Thyroid gland (tissue), 4 donors: Measurements from ENCODE around the gene SLC13A4. TPM values are rescaled to one million over a fixed set of nuclear protein-coding genes. Genes with fewer than 3 reads are reported as not detected.
A peak's percentile ranks its signal among the peaks of the same experiment; 100 is the strongest.

Experiments used
- DNase-seq, 2 donors: peaks; one replicate each; pipeline ENCODE4 v3.0.0-alpha.2; 2019
- H3K27ac ChIP-seq, 3 donors: fragments of 200-600 bp; sonication (generic); 1 replicate in 2 of 3; 2 replicates in 1 of 3; pipeline ENCODE4 v1.5.1; 2016 to 2019; ENCODE audit warnings: mild to moderate bottlenecking in 1 of 3, moderate library complexity in 1 of 3
- H3K27me3 ChIP-seq: fragments of 200-600 bp; sonication (generic); one replicate; pipeline ENCODE4 v1.5.1; 2019
- H3K36me3 ChIP-seq, 2 donors: fragments of 200-600 bp; sonication (generic); one replicate each; pipeline ENCODE4 v1.5.1; 2016 to 2019
- H3K4me1 ChIP-seq, 2 donors: fragments of 200-600 bp; sonication (generic); one replicate each; pipeline ENCODE4 v1.5.1; 2017 to 2019
- H3K4me3 ChIP-seq, 3 donors: fragments of 200-600 bp; sonication (generic); replicated peaks in 1 of 3; 1 replicate in 2 of 3; 2 replicates in 1 of 3; pipeline ENCODE4 v1.5.1; 2016; ENCODE audit warnings: mild to moderate bottlenecking in 1 of 3
- H3K9me3 ChIP-seq: fragments of 200-600 bp; sonication (generic); one replicate; pipeline ENCODE4 v1.5.1; 2017
- POLR2A ChIP-seq, 2 donors: fragments of 450-650 bp; IDR thresholded peaks; one replicate each; pipeline ENCODE4 v1.6.1; 2017; ENCODE audit warnings: antibody characterized with exemption in 2 of 2, mild to moderate bottlenecking in 2 of 2, moderate library complexity in 1 of 2
- WGBS, 2 donors: methylation state at CpG; one replicate each; pipeline ENCODE4 v1.1.5; 2017; 5-methylcytosine and 5-hydroxymethylcytosine counted together
- intact Hi-C: fragments of 100-400 bp; cut with DNase I; formaldehyde crosslinking; loops from one replicate; pipeline ENCODE4 v1.15.1; 2023
- total RNA-seq, 4 donors: library from RNA; depleted of rRNA; stranded (reverse); fragments of >200 nt; gene quantifications; one replicate each; pipeline ENCODE4 v1.2.3, GENCODE V29; 2016
- TF ChIP-seq, protein P1 (sequence below), 6 experiments: fragments of 200-600 bp in 3 of 6; fragments of 450-650 bp in 3 of 6; sonication (generic) in 3 of 6; IDR thresholded peaks; one replicate each; pipeline ENCODE4 v1.5.1; 2016 to 2019; ENCODE audit warnings: antibody characterized with exemption in 6 of 6, mild to moderate bottlenecking in 2 of 6, inconsistent platforms in 1 of 6, moderate library complexity in 1 of 6

SLC13A4 gene
- total RNA-seq, 4 donors from 2014 or later, result 0.20 TPM; not detected in 3

DNA sequence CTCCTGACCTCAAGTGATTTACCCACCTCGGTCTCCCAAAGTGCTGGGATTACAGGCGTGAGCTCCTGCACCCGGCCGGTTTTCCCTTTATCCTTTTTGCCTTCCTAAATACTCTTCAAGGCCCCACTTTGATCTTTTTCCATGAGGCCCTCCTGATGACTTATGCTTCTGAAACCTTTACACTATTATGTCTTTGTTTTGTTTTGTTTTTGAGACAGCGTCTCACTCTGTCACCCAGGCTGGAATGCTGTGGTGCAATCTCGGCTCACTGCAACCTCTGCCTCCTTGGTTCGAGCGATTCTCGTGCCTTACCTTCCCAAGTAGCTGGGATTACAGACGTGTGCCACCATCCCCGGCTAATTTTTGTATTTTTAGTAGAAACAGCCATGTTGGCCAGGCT is 61.8 kb downstream of the SLC13A4 start:
- DNase-seq, result no peak
- H3K4me3 ChIP-seq, result no peak overlapping the region
- H3K27me3 ChIP-seq, result no peaks in the 10 kb centered on the region
- H3K36me3 ChIP-seq, result no peaks in the 10 kb centered on the region
- WGBS, 2 donors, result 92 to 94% methylated on average over 11 of the region's 11 CpGs
- no peaks in the 10 kb centered on the region for H3K9me3 ChIP-seq
- peaks cover 9 to 17% of the 10 kb centered on the region in 2 donors for H3K4me1 ChIP-seq
- H3K27ac ChIP-seq, result no peak overlapping the region
- intact Hi-C loops, result loop anchor here (10.0 kb wide), 1 partner anchor 309 kb away; the partner anchor contains the start of gene MTPN
- TF ChIP-seq, protein P1, sequence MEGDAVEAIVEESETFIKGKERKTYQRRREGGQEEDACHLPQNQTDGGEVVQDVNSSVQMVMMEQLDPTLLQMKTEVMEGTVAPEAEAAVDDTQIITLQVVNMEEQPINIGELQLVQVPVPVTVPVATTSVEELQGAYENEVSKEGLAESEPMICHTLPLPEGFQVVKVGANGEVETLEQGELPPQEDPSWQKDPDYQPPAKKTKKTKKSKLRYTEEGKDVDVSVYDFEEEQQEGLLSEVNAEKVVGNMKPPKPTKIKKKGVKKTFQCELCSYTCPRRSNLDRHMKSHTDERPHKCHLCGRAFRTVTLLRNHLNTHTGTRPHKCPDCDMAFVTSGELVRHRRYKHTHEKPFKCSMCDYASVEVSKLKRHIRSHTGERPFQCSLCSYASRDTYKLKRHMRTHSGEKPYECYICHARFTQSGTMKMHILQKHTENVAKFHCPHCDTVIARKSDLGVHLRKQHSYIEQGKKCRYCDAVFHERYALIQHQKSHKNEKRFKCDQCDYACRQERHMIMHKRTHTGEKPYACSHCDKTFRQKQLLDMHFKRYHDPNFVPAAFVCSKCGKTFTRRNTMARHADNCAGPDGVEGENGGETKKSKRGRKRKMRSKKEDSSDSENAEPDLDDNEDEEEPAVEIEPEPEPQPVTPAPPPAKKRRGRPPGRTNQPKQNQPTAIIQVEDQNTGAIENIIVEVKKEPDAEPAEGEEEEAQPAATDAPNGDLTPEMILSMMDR (IDR thresholded peaks at IDR 0.05), result no peak

DNA sequence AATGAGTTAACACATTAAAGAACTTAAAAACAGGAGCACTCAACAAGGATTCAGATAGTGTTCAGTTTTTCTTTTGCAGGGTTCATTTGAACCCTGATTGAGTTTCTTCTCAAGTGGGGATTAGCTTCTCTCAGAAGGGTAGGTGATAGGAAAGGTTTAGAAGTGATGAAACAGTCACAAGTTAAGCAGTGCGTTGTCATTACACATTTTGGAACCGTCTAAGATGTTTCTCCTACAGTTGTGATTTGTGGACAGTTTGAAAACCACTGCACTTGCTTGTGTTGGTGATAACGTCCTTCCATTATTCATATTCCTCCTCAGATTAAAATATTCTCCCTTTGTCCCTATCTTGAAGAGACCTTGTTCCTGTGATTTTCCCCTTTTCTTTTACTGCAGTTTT is 62.9 kb downstream of the SLC13A4 start:
- H3K4me1 ChIP-seq, result peaks cover 9 to 17% of the 10 kb centered on the region in 2 donors
- TF ChIP-seq, protein P1 (IDR thresholded peaks at IDR 0.05), result no peak
- TF ChIP-seq POLR2A (IDR thresholded peaks at IDR 0.05), result no peak

DNA sequence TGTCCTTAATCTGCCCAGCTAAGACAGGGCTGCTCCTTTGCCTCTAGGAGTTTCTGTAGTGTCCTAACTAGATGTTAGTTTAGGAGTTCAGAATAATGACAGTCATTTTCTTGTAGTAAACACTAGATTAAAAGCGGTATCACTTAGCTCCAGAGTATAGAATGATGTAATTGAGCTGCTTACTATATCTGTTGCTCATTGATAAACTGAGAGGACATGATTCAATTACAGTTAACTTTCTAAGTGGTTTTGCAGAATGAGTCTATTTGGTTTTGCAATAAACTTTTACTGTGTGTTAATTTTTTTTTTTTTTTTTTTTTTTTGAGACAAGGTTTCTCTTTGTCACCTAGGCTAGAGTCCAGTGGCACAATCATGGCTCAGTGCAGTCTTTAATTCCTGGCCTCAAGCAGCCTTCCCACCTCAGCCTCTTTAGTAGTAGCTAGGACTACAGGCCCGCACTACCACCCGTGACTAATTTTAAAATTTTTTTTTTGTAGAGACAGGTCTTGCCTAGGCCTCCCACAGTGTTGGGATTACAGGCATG is 63.9 kb downstream of the SLC13A4 start:
- intact Hi-C loops, result loop anchor here (10.0 kb wide), 1 partner anchor 311 kb away; the partner anchor contains the start of gene MTPN
- no peak overlapping the region for H3K4me3 ChIP-seq
- no peak for TF ChIP-seq POLR2A (IDR thresholded peaks at IDR 0.05)
- TF ChIP-seq, protein P1 (IDR thresholded peaks at IDR 0.05), result no peak
- H3K9me3 ChIP-seq, result no peaks in the 10 kb centered on the region
- H3K4me1 ChIP-seq, result peaks cover 9 to 17% of the 10 kb centered on the region in 2 donors
- no peaks in the 10 kb centered on the region for H3K36me3 ChIP-seq
- H3K27me3 ChIP-seq, result no peaks in the 10 kb centered on the region
- 85 to 88% methylated on average over 3 of the region's 3 CpGs for WGBS, 2 donors
- H3K27ac ChIP-seq, result peak overlapping the region in 1 of 3 donors; percentile 14
- DNase-seq, result no peak

More for the DNA sequence above, 62.9 kb downstream of the SLC13A4 start:
- 69 to 77% methylated on average over 3 of the region's 3 CpGs for WGBS, 2 donors
- Histone ChIP-seq H3K9me3 (no peaks in the 10 kb centered on the region), H3K27me3 (no peaks in the 10 kb centered on the region), H3K36me3 (no peaks in the 10 kb centered on the region), H3K4me3 (no peak overlapping the region), H3K27ac (no peak overlapping the region)
- DNase-seq, result no peak
- intact Hi-C loops, result loop anchor here (10.0 kb wide), 1 partner anchor 310 kb away; the partner anchor contains the start of gene MTPN

DNA sequence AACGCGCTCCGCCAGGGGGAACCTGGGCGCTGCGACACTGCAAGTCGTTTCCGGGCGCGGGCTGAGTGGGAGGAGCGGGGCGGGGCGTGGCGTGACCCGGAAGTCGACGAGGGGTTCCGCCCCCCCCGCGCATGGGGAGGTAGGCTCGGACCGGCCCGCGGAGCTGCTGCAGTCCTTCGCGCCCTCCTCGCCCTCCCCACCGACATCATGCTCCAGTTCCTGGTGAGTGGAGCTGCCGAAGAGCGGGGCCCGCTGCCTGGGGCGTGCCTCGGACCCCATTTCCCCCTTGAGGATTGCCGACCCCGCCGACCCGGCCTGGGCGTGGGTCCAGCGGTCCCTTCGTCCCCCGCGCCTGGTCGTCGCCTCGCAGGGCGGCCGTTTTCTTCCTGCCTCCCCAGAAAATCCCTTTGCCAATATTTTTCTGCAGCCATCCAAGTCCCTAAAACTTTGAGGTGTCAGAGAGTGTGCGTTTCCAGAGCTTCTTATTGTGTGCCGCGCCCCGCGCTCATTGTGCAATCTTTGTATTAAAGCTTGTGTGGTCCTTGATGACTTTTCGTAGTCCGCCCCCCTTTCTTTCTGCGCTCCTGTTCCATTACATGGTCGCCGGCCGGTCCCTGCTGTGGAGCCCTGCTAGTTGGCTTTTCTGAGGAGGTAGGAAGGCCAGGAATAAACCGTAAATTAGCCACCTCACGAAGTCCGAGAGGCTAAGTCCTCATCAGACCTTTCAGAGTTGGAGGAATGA is 65.4 kb downstream of the SLC13A4 start, which contains the start of gene STMP1:
TSS of gene STMP1 (plus strand) at position 142 of the 742 bp plus-strand sequence.
- TF ChIP-seq, protein P1 (IDR thresholded peaks at IDR 0.05), result peak in 4 of 6 experiments; percentile 75 to 95 (median 90)
- peak; percentile 88 to 93 for TF ChIP-seq POLR2A (IDR thresholded peaks at IDR 0.05)
- WGBS, 2 donors, result 0% methylated on average over 49 to 52 of the region's 60 CpGs
- Histone ChIP-seq H3K9me3 (no peaks in the 10 kb centered on the region), H3K27ac (peak within 1 kb of the TSS; percentile 79 to 91 (median 89)), H3K27me3 (no peaks in the 10 kb centered on the region), H3K36me3 (no peaks in the 10 kb centered on the region), H3K4me3 (peak within 1 kb of the TSS; percentile 5 to 87 (median 64)), H3K4me1 (peaks cover 9 to 17% of the 10 kb centered on the region in 2 donors)
- intact Hi-C loops, result loop anchor here (10.0 kb wide), 1 partner anchor 312 kb away; the partner anchor contains the start of gene MTPN
- DNase-seq, result peak; percentile 96 to 97

DNA sequence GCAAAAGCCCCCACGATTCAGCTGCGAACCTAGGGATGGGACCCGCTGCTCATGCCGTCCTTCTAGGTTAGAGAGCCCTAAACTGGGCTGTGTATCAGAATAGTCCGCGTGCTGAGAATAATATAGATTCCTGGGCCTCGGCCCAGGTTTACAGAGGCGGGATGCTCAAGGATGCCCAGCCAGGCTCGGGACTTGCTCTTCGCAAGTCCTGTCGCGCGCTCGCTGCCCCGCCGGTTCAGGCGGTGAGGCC is 65.9 kb downstream of the SLC13A4 start:
- H3K27ac ChIP-seq, result peak overlapping the region; percentile 79 to 91 (median 89)
- peak overlapping the region; percentile 5 to 64 (median 17) for H3K4me3 ChIP-seq
- no peaks in the 10 kb centered on the region for H3K36me3 ChIP-seq
- H3K4me1 ChIP-seq, result peaks cover 9 to 17% of the 10 kb centered on the region in 2 donors
- no peaks in the 10 kb centered on the region for H3K27me3 ChIP-seq
- intact Hi-C loops, result loop anchor here (10.0 kb wide), 1 partner anchor 313 kb away; the partner anchor contains the start of gene MTPN
- WGBS, 2 donors, result 14 to 23% methylated on average over 10 to 13 of the region's 17 CpGs
- TF ChIP-seq POLR2A (IDR thresholded peaks at IDR 0.05), result no peak
- TF ChIP-seq, protein P1 (IDR thresholded peaks at IDR 0.05), result peak in 2 of 6 experiments; percentile 56 to 66
- no peaks in the 10 kb centered on the region for H3K9me3 ChIP-seq
- DNase-seq, result no peak
